Measurements from ENCODE around the gene LEAP2. TPM values are rescaled to one million over a fixed set of nuclear protein-coding genes. Genes with fewer than 3 reads are reported as not detected.

Gene LEAP2
- total RNA-seq, result 1 to 10 TPM in 1 of 2 donors, under 1 TPM in 1; 0.32 to 1.4 TPM

GRCh38 chr5:132873119-132873929 is at the start of gene LEAP2:
TSS of gene LEAP2 (plus strand) at chr5:132873668. CDS start at chr5:132873695, 27 bp downstream.
- intact Hi-C loops (cut with DNase I), result no loop called here
- TF ChIP-seq POLR2AphosphoS5 (IDR thresholded peaks at IDR 0.05) (no peak), POLR2A (IDR thresholded peaks at IDR 0.05) (no peak)
- TF ChIP-seq, protein P1, sequence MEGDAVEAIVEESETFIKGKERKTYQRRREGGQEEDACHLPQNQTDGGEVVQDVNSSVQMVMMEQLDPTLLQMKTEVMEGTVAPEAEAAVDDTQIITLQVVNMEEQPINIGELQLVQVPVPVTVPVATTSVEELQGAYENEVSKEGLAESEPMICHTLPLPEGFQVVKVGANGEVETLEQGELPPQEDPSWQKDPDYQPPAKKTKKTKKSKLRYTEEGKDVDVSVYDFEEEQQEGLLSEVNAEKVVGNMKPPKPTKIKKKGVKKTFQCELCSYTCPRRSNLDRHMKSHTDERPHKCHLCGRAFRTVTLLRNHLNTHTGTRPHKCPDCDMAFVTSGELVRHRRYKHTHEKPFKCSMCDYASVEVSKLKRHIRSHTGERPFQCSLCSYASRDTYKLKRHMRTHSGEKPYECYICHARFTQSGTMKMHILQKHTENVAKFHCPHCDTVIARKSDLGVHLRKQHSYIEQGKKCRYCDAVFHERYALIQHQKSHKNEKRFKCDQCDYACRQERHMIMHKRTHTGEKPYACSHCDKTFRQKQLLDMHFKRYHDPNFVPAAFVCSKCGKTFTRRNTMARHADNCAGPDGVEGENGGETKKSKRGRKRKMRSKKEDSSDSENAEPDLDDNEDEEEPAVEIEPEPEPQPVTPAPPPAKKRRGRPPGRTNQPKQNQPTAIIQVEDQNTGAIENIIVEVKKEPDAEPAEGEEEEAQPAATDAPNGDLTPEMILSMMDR (IDR thresholded peaks at IDR 0.05), result no peak
- H3K27me3 ChIP-seq (replicated peaks; ENCODE audit: insufficient read depth), result no peaks in the 10 kb centered on the region
- peaks cover 0 to 6% of the 10 kb centered on the region in 2 donors for H3K36me3 ChIP-seq
- no peaks in the 10 kb centered on the region for H3K9me3 ChIP-seq
- no peak for DNase-seq (ENCODE audit: low spot score)
- H3K4me1 ChIP-seq (replicated peaks), result no peaks in the 10 kb centered on the region
- H3K4me3 ChIP-seq, result no peak within 1 kb of the TSS
- WGBS, result 76% methylated on average over 6 of the region's 6 CpGs
- H3K27ac ChIP-seq, result no peak within 1 kb of the TSS

- Histone ChIP-seq H3K4me1 (replicated peaks) (peaks cover 13% of the 10 kb centered on the region), H3K4me3 (no peak overlapping the region), H3K9me3 (no peaks in the 10 kb centered on the region), H3K27ac (no peak overlapping the region), H3K27me3 (replicated peaks; ENCODE audit: insufficient read depth) (no peaks in the 10 kb centered on the region), H3K36me3 (no peaks in the 10 kb centered on the region)
- no peak for DNase-seq (ENCODE audit: low spot score)
- WGBS, result 100% methylated on average over 3 of the region's 3 CpGs
- intact Hi-C loops (cut with DNase I), result loop anchor here (5.0 to 10.0 kb wide), 3 partner anchors 230 to 442 kb away; partner anchors contain the start of gene HSPA4
- TF ChIP-seq POLR2AphosphoS5 (IDR thresholded peaks at IDR 0.05) (no peak), POLR2A (IDR thresholded peaks at IDR 0.05) (no peak)
- TF ChIP-seq, protein P1 (IDR thresholded peaks at IDR 0.05), result no peak
Measured at GRCh38 chr5:132824426-132824825, 49.0 kb upstream of the LEAP2 start.

DNA sequence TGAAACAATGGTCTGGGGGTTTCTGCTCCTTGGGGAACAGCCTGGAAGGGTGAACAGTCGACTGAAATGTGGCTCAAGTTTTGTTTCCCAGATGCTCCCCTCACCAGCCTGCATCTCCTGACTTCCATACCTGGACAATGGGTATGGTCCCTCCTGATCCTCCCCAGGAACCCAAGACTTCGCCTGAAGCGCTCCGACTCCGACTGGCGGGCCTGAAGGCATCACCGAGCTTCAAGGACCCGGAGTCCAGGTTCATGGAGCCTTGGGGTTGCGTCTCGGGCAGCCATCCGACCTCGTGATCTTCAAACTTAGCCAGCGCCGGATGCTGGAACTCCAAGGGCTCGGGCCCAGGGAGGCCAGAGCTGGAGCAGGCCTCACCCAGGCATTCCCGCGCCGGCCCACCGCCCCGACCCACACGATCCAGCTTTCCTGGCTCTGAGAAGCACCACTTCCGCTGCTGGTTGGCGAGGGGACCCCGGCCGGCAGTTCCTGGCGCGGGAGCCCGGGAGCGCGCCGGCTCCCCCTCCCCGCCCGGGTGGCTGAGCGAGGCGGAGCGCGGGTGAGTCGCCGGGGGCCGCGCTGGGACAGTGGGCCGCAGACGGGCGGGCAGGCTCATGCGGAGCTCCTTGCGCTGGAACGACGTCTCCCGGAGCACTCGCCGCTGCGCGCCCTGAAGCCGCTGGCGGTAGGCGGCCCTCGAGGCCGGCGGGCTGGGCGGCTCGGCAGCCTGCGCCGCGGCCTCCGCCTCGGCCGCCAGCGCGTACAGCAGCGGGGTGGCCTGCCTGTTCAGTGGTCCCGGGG is 48.2 kb upstream of the LEAP2 start:
- no peaks in the 10 kb centered on the region for H3K36me3 ChIP-seq
- H3K4me3 ChIP-seq, result no peak overlapping the region

DNA sequence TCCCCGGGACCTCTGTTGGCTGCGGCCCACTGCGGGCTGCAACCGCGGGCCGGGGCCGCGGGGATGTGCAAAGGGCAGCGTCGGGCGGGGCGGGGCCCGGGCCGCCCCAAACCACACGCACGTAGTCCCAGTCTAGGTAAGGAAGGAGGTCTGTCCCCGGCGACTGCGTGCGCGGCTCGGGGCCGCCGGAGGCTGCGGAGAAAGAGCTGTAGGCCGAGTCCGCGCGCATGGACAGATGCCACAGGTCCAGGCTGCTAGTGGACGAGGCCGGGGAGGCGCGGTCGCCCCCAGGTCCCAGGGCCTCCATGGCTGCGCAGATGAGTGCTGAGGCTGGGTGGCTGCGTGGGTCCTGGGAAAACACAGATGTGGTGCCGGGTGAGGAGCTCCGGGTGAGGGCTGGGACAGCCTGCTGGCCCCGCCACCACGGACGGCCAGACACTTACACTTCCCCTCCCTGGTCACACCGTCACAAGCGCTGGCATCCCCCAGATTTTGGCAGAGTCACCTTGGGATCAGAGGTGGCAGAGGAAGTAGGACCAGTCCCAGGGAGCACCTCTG is 47.6 kb upstream of the LEAP2 start:
- DNase-seq (ENCODE audit: low spot score), result no peak
- TF ChIP-seq POLR2A (IDR thresholded peaks at IDR 0.05), result no peak
- TF ChIP-seq, protein P1 (IDR thresholded peaks at IDR 0.05), result no peak
- TF ChIP-seq POLR2AphosphoS5 (IDR thresholded peaks at IDR 0.05), result no peak
- intact Hi-C loops (cut with DNase I), result loop anchor here (10.0 kb wide), 2 partner anchors 229 to 301 kb away; partner anchors contain the start of gene HSPA4
- no peaks in the 10 kb centered on the region for H3K36me3 ChIP-seq
- WGBS, result 80% methylated on average over 27 of the region's 43 CpGs
- H3K4me3 ChIP-seq, result no peak overlapping the region
- peaks cover 8% of the 10 kb centered on the region for H3K4me1 ChIP-seq (replicated peaks)
- H3K27ac ChIP-seq, result peak overlapping the region in 1 of 2 donors; percentile 46
- no peaks in the 10 kb centered on the region for H3K27me3 ChIP-seq (replicated peaks; ENCODE audit: insufficient read depth)
- H3K9me3 ChIP-seq, result no peaks in the 10 kb centered on the region

More for the DNA sequence above, 48.2 kb upstream of the LEAP2 start:
- H3K27me3 ChIP-seq (replicated peaks; ENCODE audit: insufficient read depth), result no peaks in the 10 kb centered on the region
- TF ChIP-seq, protein P1 (IDR thresholded peaks at IDR 0.05), result no peak
- TF ChIP-seq POLR2AphosphoS5 (IDR thresholded peaks at IDR 0.05) (no peak), POLR2A (IDR thresholded peaks at IDR 0.05) (no peak)
- H3K9me3 ChIP-seq, result no peaks in the 10 kb centered on the region
- 74% methylated on average over 39 of the region's 71 CpGs for WGBS
- intact Hi-C loops (cut with DNase I), result loop anchor here (10.0 kb wide), 2 partner anchors 230 to 300 kb away; partner anchors contain the start of gene HSPA4
- no peak for DNase-seq (ENCODE audit: low spot score)
- H3K4me1 ChIP-seq (replicated peaks), result peaks cover 7% of the 10 kb centered on the region
- peak overlapping the region in 1 of 2 donors; percentile 46 for H3K27ac ChIP-seq

Data from prostate gland (tissue), 2 donors.